Tibial nerve (tissue), 3 donors: ENCODE data around the gene SYNPO2L.

Experiments
- CTCF ChIP-seq, 5 experiments: fragments of 200-600 bp in 3 of 5; fragments of 450-650 bp in 2 of 5; sonication (generic) in 3 of 5; IDR thresholded peaks; one replicate each; pipeline ENCODE4 v1.5.1; 2016 to 2019; ENCODE audit warnings: antibody characterized with exemption in 5 of 5, mild to moderate bottlenecking in 3 of 5, moderate library complexity in 2 of 5
- POLR2A ChIP-seq, 2 donors: fragments of 450-650 bp; IDR thresholded peaks; one replicate each; pipeline ENCODE4 v1.6.1; 2017; ENCODE audit warnings: antibody characterized with exemption in 2 of 2, mild to moderate bottlenecking in 2 of 2, moderate library complexity in 2 of 2

- TF ChIP-seq POLR2A (IDR thresholded peaks at IDR 0.05) (no peak), CTCF (IDR thresholded peaks at IDR 0.05) (no peak)
Measured at GRCh38 chr10:73647875-73648651, 7.8 kb downstream of the SYNPO2L start.
